Measurements from ENCODE around the gene LRRC75A.

The LRRC75A gene

GRCh38 chr17:16493531-16494046, 1.6 kb upstream of the LRRC75A start:
- DNase-seq (ENCODE audit: low read depth, low spot score), result no peak

- no peak for DNase-seq (ENCODE audit: low read depth, low spot score)
Observed at GRCh38 chr17:16492613-16493530, 879 bp upstream of the LRRC75A start.

DNA sequence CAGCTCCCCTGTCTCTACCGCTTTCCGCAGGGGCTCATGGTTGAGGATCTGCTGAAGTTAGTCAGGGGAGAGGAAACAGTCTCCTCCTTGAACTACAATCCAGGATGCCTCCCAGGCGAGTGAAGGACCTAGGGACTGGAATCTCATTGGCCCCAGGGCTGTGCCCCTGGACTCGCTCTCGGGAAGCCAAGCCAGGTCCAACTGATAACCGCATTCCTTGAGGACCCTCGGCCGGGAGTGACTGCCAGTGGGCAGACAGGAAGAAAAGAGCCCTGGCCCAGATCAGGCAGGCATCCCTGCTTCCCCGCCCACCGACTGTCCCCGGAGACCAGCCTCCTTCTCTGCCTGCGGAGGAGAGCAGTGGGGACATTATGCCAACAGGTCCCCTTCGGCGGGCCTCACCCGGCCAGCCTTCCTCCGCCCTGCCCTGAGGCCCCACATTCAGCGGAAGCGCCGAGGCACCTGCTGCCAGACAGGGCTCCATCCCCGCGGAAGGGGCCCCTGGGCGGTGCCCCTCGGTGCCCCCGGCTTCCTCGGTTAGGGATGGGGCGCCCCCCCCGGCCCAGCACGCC, 776 bp downstream of the LRRC75A start:
- DNase-seq (ENCODE audit: low read depth, low spot score), result no peak

GRCh38 chr17:16489431-16489830, 2.6 kb downstream of the LRRC75A start:
- DNase-seq (ENCODE audit: low read depth, low spot score), result no peak

DNA sequence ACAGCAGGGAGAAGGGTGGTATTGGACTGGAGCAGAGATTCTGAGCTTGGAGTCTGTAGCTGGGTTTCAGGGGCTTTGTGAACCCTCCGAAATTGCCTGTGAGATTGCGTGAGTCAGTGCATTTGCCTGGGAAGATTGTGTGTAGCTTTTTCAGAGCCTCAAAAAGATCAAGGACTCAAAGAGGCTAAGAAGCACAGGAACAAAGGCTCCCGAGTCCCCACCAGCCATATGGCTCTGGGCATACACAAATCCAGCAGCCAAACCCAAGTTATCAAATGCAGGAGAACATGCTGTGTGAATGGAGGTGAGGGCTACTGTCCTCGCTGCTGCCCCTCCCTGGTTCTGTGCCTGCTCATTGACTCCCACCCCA, 3.0 kb downstream of the LRRC75A start:
- DNase-seq (ENCODE audit: low read depth, low spot score), result no peak

DNA sequence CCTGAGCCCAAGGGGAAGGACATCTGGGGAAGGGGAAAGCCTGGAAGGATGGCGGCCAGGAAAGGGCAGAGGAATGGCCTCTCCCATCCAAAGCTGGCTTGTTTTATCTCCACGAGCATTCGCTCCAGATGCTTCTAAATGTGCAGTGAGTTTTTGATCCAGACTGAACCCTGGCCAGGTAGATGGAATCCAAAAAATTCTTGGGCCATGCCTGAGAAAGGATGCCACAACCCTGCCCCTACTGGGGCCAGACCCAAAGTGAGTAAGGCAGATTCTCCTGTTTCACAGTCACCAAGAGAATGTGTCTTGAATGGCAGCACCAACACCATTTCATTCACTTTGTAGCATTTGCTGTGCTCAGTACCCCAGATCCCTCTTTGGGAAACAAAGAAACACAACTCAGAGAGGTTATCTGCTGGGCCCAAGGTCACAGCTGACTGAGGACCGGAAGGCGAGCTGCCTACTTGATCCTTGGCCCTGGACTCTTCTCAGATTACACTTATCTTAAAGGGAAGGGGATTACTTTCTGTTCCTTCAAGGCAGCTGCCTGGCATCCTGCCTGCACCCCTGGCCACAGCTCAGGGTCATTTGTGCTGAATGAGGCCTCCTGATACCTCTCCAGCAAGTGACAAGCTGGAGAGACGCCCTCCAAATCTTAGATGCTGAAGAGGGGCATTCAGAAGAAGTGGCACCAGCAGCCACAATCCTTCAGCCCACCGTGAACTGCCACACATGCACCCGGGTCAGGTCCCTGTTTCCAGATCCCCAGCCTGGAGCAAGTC, 3.6 kb downstream of the LRRC75A start:
- no peak for DNase-seq (ENCODE audit: low read depth, low spot score)

DNA sequence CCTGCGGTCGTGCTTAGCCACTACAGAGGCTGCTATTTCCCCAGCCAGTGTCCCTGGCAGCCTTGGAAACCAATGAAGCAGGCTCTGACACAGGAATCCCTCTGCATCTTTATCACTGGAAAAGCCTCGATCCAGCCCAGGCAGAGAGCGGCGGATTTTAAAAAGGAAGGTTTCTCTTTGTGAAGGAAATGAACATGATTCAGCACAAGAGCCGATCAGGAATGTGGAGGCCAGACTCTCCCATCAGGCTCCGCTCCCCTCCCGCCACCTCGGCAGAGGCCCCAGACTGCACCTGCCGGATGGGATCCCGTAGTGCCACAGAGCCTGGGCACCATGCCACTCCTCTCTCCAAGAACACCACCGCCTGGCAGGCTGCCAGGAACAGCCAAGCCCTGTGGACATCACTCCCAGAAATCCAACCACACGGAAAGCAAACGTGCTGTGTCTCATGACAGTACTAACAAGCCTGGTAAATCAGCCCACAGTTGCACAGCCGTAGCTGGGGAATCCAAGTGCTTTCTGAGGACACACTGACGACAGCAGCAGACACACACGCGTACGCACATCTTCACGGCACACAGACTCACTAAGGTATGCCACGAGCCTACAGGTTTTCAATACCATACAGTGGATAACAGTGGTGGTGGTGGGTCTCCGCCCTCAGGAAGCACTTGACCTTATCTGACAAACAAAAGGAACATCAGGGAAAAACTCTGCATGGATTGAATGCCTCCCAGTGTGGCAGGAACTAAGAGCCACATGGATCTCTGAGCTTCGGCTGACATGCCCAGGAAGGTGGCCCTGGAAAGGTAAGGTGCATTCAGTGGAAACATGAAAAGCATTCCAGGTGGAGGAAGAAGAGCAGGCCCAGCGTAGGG, 5.4 kb downstream of the LRRC75A start:
- DNase-seq (ENCODE audit: low read depth, low spot score), result no peak

- DNase-seq (ENCODE audit: low read depth, low spot score), result no peak
Observed at GRCh38 chr17:16484445-16485175, 7.4 kb downstream of the LRRC75A start.

DNA sequence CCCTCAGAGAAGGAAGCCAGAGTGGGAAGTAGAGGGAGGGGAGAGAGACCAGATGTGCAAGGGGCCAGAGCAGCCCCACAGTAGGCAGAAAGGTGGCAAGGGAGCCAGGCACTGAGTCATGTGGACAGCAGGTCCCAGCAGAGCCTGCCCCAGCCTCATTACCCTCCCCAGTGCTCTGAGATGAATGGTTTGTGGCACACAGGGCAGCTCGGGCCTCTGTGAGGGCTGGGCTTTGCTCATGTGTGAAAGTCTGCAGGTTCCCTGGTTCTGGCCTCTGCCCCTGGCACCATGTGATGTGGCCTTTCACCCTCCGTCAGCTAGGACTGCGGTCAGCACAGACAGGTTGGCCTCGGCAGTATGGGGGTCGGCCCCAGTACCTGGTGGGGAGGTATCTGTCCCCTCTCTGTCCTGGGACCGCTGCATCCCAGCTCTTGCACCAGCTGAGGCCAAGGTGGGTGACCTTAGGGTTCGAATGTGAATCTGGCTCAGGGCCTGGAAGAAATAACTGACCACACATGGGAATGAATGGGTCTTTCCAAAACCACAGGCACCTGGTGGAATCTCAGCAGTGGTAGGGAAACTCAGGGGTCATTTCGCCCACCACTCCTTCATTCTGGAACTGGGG, 8.9 kb downstream of the LRRC75A start:
- DNase-seq (ENCODE audit: low read depth, low spot score), result no peak

DNA sequence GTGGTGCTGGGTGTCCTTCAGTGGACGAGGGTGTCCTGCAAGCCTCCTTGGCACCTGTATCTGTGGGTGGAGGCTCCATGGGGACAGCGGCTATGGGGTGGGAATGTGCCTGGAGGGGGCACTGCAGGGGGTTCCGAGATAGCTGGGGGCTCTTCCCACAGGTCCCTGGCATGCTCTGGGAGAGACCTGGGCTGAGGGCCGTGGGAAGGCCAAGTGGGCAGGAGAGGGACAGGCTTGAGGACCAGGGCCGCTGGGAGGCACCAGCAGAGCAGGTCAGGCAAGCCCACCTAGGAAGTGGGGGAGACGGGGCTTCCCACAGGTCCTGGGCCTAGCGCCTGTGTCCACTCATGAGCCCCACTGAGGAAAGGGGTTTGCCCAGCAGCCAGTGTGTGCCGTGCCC, 9.7 kb downstream of the LRRC75A start:
- DNase-seq (ENCODE audit: low read depth, low spot score), result no peak

- DNase-seq (ENCODE audit: low read depth, low spot score), result no peak
Observed at GRCh38 chr17:16480995-16481394, 11.0 kb downstream of the LRRC75A start.

DNA sequence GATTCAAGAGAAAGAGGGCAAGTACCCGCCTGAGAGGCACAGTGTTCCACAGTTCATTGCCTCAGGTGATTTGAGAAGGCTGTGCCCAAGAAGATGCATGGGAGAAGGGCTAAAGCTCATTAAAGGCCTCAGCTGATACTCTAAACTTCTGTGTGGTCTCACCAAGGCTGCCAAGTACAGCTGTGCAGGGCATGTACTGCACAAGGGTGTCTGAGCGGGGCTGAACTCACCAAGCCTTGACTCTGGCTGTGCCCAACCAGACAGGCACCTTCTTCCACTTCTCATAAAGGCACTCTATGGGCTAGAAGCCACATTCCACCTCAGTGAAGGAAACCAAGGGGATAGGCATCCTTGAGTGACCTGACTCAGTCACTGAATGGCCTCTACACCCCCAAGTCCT, 12.7 kb downstream of the LRRC75A start:
- DNase-seq (ENCODE audit: low read depth, low spot score), result no peak

DNA sequence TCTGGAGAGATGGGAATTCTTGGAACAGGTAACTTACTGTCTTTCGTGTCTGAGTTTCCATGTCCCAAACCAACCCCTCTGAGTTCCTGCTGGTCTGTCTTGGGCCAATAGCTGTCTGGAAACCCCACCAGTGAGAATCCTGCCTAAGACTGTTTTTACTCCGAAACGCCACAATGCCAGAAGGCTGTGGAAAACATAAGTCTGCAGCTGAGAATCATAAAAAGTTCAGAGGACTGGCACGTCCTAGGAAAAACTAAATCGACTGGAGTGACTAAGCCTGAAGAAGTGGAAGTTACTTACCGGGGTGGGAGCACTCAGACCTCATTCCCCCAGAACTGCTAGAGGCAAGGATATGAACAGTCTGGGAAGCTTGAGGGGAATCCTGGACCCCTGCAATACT, 13.3 kb downstream of the LRRC75A start:
- DNase-seq (ENCODE audit: low read depth, low spot score), result no peak

- no peak for DNase-seq (ENCODE audit: low read depth, low spot score)
Observed at GRCh38 chr17:16477666-16478065, 14.3 kb downstream of the LRRC75A start.

DNA sequence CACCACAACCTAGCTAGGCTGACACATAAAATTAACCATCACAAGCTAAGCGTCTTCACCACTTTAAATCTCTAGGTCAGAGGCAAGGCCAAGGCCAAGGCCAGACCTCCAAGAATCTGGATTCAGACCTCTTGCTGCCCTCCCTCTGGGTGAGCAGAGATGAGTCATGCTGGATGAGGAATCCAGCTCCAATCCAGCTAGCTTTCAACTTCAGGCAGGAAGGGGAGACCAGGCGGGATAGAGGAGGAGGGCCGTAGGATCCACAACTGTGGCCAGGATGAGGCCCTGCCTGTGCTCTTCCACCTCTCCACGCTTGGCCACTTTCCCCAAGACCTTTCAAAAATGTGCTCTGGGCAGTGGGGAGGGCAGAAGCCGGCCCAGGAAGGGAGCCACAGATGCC, 14.7 kb downstream of the LRRC75A start:
- DNase-seq (ENCODE audit: low read depth, low spot score), result no peak

- DNase-seq (ENCODE audit: low read depth, low spot score), result no peak
Observed at GRCh38 chr17:16475179-16475704, 16.8 kb downstream of the LRRC75A start.

DNA sequence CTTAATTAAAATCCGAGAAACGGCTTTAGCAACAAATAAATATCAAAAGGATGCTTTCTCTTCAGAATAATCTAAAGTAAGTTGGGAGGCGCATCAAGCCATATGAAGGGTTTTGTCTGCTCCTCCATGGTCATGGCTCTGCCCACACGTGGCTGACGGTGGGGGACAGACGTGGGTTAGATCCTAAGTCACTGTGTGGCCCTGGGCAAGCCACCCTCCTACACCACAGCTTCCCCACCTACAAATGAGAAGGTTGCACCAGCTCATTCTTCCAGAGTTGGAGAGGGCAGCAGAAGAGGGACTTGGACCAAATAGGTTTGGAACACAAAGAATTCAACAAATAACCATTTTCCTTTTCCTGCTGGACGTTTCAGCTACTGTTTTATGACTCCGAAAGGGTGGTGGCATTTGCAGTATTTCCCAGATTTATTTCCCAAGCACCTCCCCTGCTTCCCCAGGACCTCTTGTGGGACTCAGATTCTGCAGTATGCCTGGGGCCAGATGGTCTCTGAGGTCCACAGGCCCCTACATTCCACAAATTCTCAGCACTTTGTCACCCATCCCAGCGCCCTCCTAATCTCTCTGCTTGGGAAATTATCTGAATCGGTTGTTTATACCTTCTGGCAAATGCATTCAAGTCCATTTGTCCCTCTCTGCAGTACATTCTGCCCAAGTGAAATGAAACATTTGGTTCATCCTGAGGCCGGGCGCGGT, 17.8 kb downstream of the LRRC75A start:
- DNase-seq (ENCODE audit: low read depth, low spot score), result no peak

- DNase-seq (ENCODE audit: low read depth, low spot score), result no peak
Observed at GRCh38 chr17:16473044-16474011, 18.7 kb downstream of the LRRC75A start.
